PC-3 (cell line): ENCODE measurements around the gene CNN3. TPM values are rescaled to one million over a fixed set of nuclear protein-coding genes. Genes with fewer than 3 reads are reported as not detected.

Experiments
- ATAC-seq: fragments of 200-7000 bp; cut with Tn5 transposase; 2 replicates; pipeline ENCODE4 v1.9.1; 2020; ENCODE audit warnings: mild to moderate bottlenecking, moderate library complexity
- BruUV-seq: library from RNA; stranded (reverse); fragments of 400-500 nt; replicated peaks from 2 replicates; lab custom pipeline; 2021; lab: Mats Ljungman, UMichigan
- CTCF ChIA-PET: fragments of 300-600 bp; sonication (Branson Sonifier 250); formaldehyde crosslinking; loops from one replicate; lab custom pipeline; 2022; ENCODE audit warnings: antibody characterized with exemption; lab: Charles Lee
- POLR2A ChIA-PET: fragments of 300-600 bp; sonication (Branson Sonifier 250); formaldehyde crosslinking; loops from one replicate; lab custom pipeline; 2022; ENCODE audit warnings: antibody characterized with exemption; ENCODE audit not compliant: unreplicated experiment; lab: Charles Lee
- DNase-seq: peaks from one replicate; pipeline ENCODE4 v3.0.0-alpha.2; 2015
- H2AFZ ChIP-seq: fragments of 300-600 bp; sonication (generic); 2 replicates; pipeline ENCODE4 v1.6.0; 2016; ENCODE audit warnings: antibody characterized with exemption, low read length
- H3F3A ChIP-seq: fragments of 300-600 bp; sonication (generic); one replicate; pipeline ENCODE4 v1.6.0; 2017; ENCODE audit warnings: antibody characterized with exemption, low read length, control low read depth, mild to moderate bottlenecking; ENCODE audit not compliant: unreplicated experiment
- H3K27ac ChIP-seq: fragments of 300-600 bp; sonication (generic); 2 replicates; pipeline ENCODE4 v1.5.1; 2016; ENCODE audit warnings: mild to moderate bottlenecking, low read length
- H3K27me3 ChIP-seq: fragments of 300-600 bp; sonication (generic); 2 replicates; pipeline ENCODE4 v1.6.1; 2016; ENCODE audit warnings: low read length, mixed read lengths
- H3K36me3 ChIP-seq: fragments of 300-600 bp; sonication (generic); 2 replicates; pipeline ENCODE4 v1.6.1; 2016; ENCODE audit warnings: low read depth, mixed run types, low read length, mixed read lengths
- H3K4me1 ChIP-seq: fragments of 300-600 bp; sonication (generic); 2 replicates; pipeline ENCODE4 v1.5.1; 2016; ENCODE audit warnings: low read length; ENCODE audit not compliant: insufficient read depth
- H3K4me2 ChIP-seq: fragments of 300-600 bp; sonication (generic); 2 replicates; pipeline ENCODE4 v1.6.0; 2016; ENCODE audit warnings: low read length
- H3K4me3 ChIP-seq: fragments of 300-600 bp; sonication (generic); 2 replicates; pipeline ENCODE4 v1.5.1; 2016; ENCODE audit warnings: mild to moderate bottlenecking, low read length, mixed read lengths
- H3K79me2 ChIP-seq: fragments of 300-600 bp; sonication (generic); 2 replicates; pipeline ENCODE4 v1.6.1; 2017; ENCODE audit warnings: low read length, mixed read lengths
- H3K9ac ChIP-seq: fragments of 300-600 bp; sonication (generic); 2 replicates; pipeline ENCODE4 v1.6.0; 2016; ENCODE audit warnings: mild to moderate bottlenecking, low read length
- H3K9me2 ChIP-seq: fragments of 300-600 bp; sonication (generic); replicated peaks from 2 replicates; pipeline ENCODE4 v1.6.1; 2016; ENCODE audit warnings: mixed run types, low read length, mixed read lengths
- H3K9me3 ChIP-seq: fragments of 300-600 bp; sonication (generic); 2 replicates; pipeline ENCODE4 v1.6.1; 2016; ENCODE audit warnings: low read length, mixed read lengths
- H4K20me1 ChIP-seq: fragments of 300-600 bp; sonication (generic); 2 replicates; pipeline ENCODE4 v1.6.1; 2016; ENCODE audit warnings: low read length, mixed read lengths
- EZH2 ChIP-seq: fragments of 300-600 bp; sonication (generic); IDR thresholded peaks from one replicate; pipeline ENCODE4 v1.6.1; 2017; ENCODE audit warnings: antibody characterized with exemption, mild to moderate bottlenecking, low read length; ENCODE audit not compliant: unreplicated experiment
- EZH2phosphoT487 ChIP-seq: fragments of 300-600 bp; sonication (generic); IDR thresholded peaks from 2 replicates; pipeline ENCODE4 v1.6.1; 2018; ENCODE audit warnings: mild to moderate bottlenecking, antibody characterized with exemption, low read length, borderline replicate concordance
- intact Hi-C: fragments of 100-400 bp; cut with micrococcal nuclease; formaldehyde crosslinking; loops from 2 replicates; pipeline ENCODE4 v1.9.0; 2023
- total RNA-seq: library from RNA; depleted of rRNA; stranded (reverse); fragments of >200 nt; gene quantifications from 2 replicates; pipeline ENCODE4 v1.2.3, GENCODE V29; 2014
- TF ChIP-seq, protein P1 (sequence below): fragments of 300-600 bp; sonication (generic); conservative IDR thresholded peaks from 2 replicates; pipeline ENCODE4 v1.5.1; 2017; ENCODE audit warnings: antibody characterized with exemption, low read depth, mild to moderate bottlenecking, low read length

CNN3 gene
- total RNA-seq, 1 experiment from 2014 or later = 323 TPM

- Histone ChIP-seq H3K27me3 (no peaks in the 10 kb centered on the region), H3K9ac (no peak overlapping the region), H3F3A (no peaks in the 10 kb centered on the region), H4K20me1 (no peaks in the 10 kb centered on the region), H3K79me2 (no peaks in the 10 kb centered on the region), H3K4me1 (peaks cover 45% of the 10 kb centered on the region), H3K27ac (no peak overlapping the region), H3K36me3 (no peaks in the 10 kb centered on the region), H3K4me3 (no peak overlapping the region), H3K9me2 (no peaks in the 10 kb centered on the region), H3K4me2 (no peak overlapping the region), H3K9me3 (no peaks in the 10 kb centered on the region), H2AFZ (no peak overlapping the region)
- TF ChIP-seq EZH2phosphoT487 = no peak
- TF ChIP-seq EZH2 = no peak
- TF ChIP-seq, protein P1, sequence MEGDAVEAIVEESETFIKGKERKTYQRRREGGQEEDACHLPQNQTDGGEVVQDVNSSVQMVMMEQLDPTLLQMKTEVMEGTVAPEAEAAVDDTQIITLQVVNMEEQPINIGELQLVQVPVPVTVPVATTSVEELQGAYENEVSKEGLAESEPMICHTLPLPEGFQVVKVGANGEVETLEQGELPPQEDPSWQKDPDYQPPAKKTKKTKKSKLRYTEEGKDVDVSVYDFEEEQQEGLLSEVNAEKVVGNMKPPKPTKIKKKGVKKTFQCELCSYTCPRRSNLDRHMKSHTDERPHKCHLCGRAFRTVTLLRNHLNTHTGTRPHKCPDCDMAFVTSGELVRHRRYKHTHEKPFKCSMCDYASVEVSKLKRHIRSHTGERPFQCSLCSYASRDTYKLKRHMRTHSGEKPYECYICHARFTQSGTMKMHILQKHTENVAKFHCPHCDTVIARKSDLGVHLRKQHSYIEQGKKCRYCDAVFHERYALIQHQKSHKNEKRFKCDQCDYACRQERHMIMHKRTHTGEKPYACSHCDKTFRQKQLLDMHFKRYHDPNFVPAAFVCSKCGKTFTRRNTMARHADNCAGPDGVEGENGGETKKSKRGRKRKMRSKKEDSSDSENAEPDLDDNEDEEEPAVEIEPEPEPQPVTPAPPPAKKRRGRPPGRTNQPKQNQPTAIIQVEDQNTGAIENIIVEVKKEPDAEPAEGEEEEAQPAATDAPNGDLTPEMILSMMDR = no peak
- BruUV-seq = no TSS peak
- ChIA-PET POLR2A (no interaction called here), CTCF (no interaction called here)
- ATAC-seq (no peak), DNase-seq (no peak)
- intact Hi-C loops = no loop called here
Observed at GRCh38 chr1:94953107-94953506, 26.2 kb upstream of the CNN3 start.

DNA sequence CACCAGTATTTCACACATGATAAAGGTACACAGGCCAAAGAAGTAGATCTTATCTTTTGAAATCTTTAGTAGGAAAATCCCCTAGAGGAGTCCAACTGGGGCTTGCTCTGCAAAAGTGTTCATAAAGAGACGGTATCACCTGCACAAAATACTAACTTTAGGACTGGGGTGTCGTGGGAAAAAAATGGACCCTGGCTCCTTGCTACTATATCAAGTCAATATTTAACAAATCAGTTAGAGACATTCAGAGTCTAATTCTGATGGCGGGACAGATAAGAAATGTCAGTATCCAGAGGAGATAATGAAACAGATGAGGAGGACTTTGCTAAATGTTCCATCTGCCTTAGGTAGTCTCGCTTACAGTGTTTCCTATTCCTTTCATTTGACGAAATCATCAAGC lies 25.6 kb upstream of the CNN3 start:
- H2AFZ ChIP-seq = no peak overlapping the region
- no peaks in the 10 kb centered on the region for H3K36me3 ChIP-seq
- POLR2A ChIA-PET = no interaction called here
- DNase-seq = no peak
- H3K4me3 ChIP-seq = no peak overlapping the region
- TF ChIP-seq EZH2 (no peak), EZH2phosphoT487 (no peak)
- TF ChIP-seq, protein P1 = no peak
- ATAC-seq = no peak
- CTCF ChIA-PET = no interaction called here
- intact Hi-C loops = no loop called here
- H3K4me2 ChIP-seq = no peak overlapping the region
- no TSS peak for BruUV-seq
- no peaks in the 10 kb centered on the region for H3K9me3 ChIP-seq
- H3K27me3 ChIP-seq = no peaks in the 10 kb centered on the region
- no peaks in the 10 kb centered on the region for H4K20me1 ChIP-seq
- H3K4me1 ChIP-seq = peaks cover 45% of the 10 kb centered on the region
- no peak overlapping the region for H3K9ac ChIP-seq
- no peaks in the 10 kb centered on the region for H3K9me2 ChIP-seq
- H3F3A ChIP-seq = no peaks in the 10 kb centered on the region
- no peaks in the 10 kb centered on the region for H3K79me2 ChIP-seq
- H3K27ac ChIP-seq = no peak overlapping the region

DNA sequence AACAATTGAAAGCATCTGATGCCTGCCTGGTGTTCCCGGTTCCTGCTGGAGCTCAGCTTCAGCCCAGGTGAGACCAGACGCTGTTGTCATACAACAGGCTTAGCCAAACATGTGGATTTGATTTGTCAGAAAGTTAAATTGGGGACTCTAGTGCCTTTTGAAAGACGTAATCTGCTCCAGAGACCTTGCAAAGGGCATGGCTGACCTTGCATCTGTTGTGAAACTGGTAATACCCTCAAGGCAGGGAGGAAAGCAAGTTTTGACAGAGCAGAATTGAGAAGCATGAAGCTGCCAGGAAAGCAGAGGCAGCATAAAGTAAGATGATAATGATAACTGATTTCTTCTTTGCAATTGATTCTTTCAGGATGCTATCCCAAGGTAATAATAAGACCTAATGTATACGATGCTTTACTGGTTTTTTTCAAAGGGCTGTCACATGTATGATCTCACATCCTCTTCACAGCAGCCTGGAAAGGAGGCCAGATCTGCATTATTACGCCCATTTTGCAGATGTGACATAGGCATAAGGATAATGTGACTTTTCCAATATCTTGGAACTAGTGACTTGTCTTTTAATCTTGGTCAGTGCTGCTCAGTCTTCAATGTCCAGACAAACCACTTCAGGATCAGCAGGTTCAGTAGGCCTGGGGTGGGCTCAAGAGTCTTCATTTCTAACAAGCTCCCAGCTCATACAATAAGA lies 24.7 kb upstream of the CNN3 start:
- ATAC-seq (no peak), DNase-seq (no peak)
- Histone ChIP-seq H3K4me1 (peaks cover 40% of the 10 kb centered on the region), H3K9ac (no peak overlapping the region), H3K79me2 (no peaks in the 10 kb centered on the region), H3K4me3 (no peak overlapping the region), H2AFZ (no peak overlapping the region), H3K27ac (no peak overlapping the region), H3K9me3 (no peaks in the 10 kb centered on the region), H3K36me3 (no peaks in the 10 kb centered on the region), H3K9me2 (no peaks in the 10 kb centered on the region), H4K20me1 (no peaks in the 10 kb centered on the region), H3K4me2 (no peak overlapping the region), H3F3A (no peaks in the 10 kb centered on the region), H3K27me3 (no peaks in the 10 kb centered on the region)
- ChIA-PET CTCF (no interaction called here), POLR2A (no interaction called here)
- no TSS peak for BruUV-seq
- TF ChIP-seq, protein P1 = no peak
- intact Hi-C loops = no loop called here
